K562 (cell line): ENCODE data around the gene SMG1.
"Not testable (repeated sequence)": the region's sequence is repeated elsewhere in the genome, so short reads cannot be mapped to it uniquely, and the experiment has no call there.

Experiments
- EZH2 ChIP-seq: IDR thresholded peaks from 2 replicates; pipeline ENCODE4 v1.6.1; 2012; ENCODE audit warnings: low read depth, mild to moderate bottlenecking, inconsistent platforms, low read length, borderline replicate concordance
- MXI1 ChIP-seq: IDR thresholded peaks from 2 replicates; pipeline ENCODE4 v1.6.1; 2011; ENCODE audit warnings: low read depth, mild to moderate bottlenecking, improper control_type of control experiment, low read length
- MYNN ChIP-seq, 2 experiments: sonication (generic); formaldehyde crosslinking in 1 of 2; IDR thresholded peaks; 2 replicates each; pipeline versions ENCODE4 v1.5.0 to v1.6.1; 2016 to 2020; ENCODE audit warnings: antibody characterized with exemption in 1 of 2, missing genetic modification reagents in 1 of 2
- SIRT6 ChIP-seq: IDR thresholded peaks from one replicate; pipeline ENCODE4 v1.6.1; 2012; ENCODE audit warnings: low read depth, mild to moderate bottlenecking, control low read depth, inconsistent platforms, low read length, moderate library complexity
- TAF1 ChIP-seq: IDR thresholded peaks from 2 replicates; pipeline ENCODE4 v1.6.1; 2011; ENCODE audit warnings: mild to moderate bottlenecking, low read length, moderate library complexity; ENCODE audit not compliant: insufficient read depth, control insufficient read depth, severe bottlenecking; ENCODE audit errors: extremely low read depth
- TF ChIP-seq, protein P1 (sequence below): fragments of 450-650 bp; conservative IDR thresholded peaks from 2 replicates; pipeline ENCODE4 v1.6.1; 2016; ENCODE audit warnings: missing genetic modification characterization, low read depth, mild to moderate bottlenecking, control low read depth, missing compliant biosample characterization
- TF ChIP-seq, protein P2 (sequence below), 3 experiments: IDR thresholded peaks in 2 of 3; conservative IDR thresholded peaks in 1 of 3; 2 replicates each; pipeline ENCODE4 v1.5.1; 2011 to 2012; ENCODE audit warnings: low read length in 3 of 3, mild to moderate bottlenecking in 3 of 3, control low read depth in 2 of 3, improper control_type of control experiment in 1 of 3, inconsistent platforms in 1 of 3, low read depth in 1 of 3, mixed read lengths in 1 of 3, moderate library complexity in 1 of 3; ENCODE audit not compliant: insufficient read depth in 2 of 3

DNA sequence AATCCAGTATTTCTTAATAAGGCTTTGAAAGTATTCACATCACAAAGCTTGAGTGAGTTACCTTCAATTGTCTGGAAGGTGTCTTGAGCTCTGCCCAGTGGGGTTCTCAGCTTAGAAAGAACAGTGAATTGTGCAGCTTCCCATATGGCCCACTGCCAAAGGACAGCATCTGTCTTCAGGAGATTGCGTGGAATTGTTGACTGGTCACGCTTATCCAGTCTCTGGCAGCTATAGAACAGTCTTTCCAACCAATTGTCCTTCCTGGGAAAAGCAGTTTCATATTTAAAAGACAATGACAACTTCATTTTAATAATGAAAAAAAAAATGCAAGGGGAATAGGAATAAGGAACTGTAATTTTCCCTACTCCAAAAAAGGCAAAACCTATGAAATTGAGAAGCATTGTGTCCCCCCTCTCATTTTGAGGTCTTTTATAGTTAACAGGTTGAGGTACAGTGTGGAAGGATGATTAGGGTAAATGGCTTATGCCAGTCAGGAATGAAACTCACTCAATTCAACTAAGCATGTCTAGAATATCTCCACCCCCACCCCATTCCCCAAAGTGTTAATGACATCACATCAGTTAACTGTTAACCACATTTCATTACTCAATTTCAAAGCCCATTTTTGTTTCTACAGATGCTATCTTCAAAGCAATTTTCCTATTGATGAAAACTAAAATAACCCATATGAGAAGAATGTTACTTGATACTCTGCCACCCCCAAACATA, 57.0 kb downstream of the SMG1 start:
- TF ChIP-seq EZH2; MYNN (IDR thresholded peaks at IDR 0.05); MYNN (CRISPR knock-in tag; IDR thresholded peaks at IDR 0.05); MXI1; TAF1; SIRT6: not testable (repeated sequence)
- TF ChIP-seq, protein P1, sequence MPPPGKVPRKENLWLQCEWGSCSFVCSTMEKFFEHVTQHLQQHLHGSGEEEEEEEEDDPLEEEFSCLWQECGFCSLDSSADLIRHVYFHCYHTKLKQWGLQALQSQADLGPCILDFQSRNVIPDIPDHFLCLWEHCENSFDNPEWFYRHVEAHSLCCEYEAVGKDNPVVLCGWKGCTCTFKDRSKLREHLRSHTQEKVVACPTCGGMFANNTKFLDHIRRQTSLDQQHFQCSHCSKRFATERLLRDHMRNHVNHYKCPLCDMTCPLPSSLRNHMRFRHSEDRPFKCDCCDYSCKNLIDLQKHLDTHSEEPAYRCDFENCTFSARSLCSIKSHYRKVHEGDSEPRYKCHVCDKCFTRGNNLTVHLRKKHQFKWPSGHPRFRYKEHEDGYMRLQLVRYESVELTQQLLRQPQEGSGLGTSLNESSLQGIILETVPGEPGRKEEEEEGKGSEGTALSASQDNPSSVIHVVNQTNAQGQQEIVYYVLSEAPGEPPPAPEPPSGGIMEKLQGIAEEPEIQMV (tag), result not testable (repeated sequence)
- TF ChIP-seq, protein P2, sequence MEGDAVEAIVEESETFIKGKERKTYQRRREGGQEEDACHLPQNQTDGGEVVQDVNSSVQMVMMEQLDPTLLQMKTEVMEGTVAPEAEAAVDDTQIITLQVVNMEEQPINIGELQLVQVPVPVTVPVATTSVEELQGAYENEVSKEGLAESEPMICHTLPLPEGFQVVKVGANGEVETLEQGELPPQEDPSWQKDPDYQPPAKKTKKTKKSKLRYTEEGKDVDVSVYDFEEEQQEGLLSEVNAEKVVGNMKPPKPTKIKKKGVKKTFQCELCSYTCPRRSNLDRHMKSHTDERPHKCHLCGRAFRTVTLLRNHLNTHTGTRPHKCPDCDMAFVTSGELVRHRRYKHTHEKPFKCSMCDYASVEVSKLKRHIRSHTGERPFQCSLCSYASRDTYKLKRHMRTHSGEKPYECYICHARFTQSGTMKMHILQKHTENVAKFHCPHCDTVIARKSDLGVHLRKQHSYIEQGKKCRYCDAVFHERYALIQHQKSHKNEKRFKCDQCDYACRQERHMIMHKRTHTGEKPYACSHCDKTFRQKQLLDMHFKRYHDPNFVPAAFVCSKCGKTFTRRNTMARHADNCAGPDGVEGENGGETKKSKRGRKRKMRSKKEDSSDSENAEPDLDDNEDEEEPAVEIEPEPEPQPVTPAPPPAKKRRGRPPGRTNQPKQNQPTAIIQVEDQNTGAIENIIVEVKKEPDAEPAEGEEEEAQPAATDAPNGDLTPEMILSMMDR (IDR thresholded peaks at IDR 0.05 in 2 of 3, conservative IDR thresholded peaks at IDR 0.05 in 1 of 3; ENCODE audit: insufficient read depth in 2 of 3, low read depth in 1 of 3, low read length in 3 of 3), result not testable (repeated sequence)
